ENCODE data around the gene KDM2B.
A peak's percentile ranks its signal among the peaks of the same experiment; 100 is the strongest.

KDM2B gene

GRCh38 chr12:121465921-121466793 is 114.7 kb downstream of the KDM2B start:
- DNase-seq: peak in 4 of 51 donors; percentile 8 to 16 (median 13)

GRCh38 chr12:121464331-121464730 is 116.5 kb downstream of the KDM2B start:
- no peak for DNase-seq

- peak in 4 of 51 donors; percentile 12 to 20 (median 16) for DNase-seq
Measured at GRCh38 chr12:121461048-121461447, 119.8 kb downstream of the KDM2B start.

GRCh38 chr12:121456551-121456950 is 124.3 kb downstream of the KDM2B start:
- no peak for DNase-seq

- no peak for DNase-seq
Measured at GRCh38 chr12:121455766-121456420, 124.9 kb downstream of the KDM2B start.

GRCh38 chr12:121454921-121455320 is 125.9 kb downstream of the KDM2B start:
- no peak for DNase-seq

GRCh38 chr12:121453629-121454028 is 127.2 kb downstream of the KDM2B start:
- no peak for DNase-seq

GRCh38 chr12:121452985-121453360 is 127.8 kb downstream of the KDM2B start:
- no peak for DNase-seq

- no peak for DNase-seq
Measured at GRCh38 chr12:121452340-121452984, 128.4 kb downstream of the KDM2B start.

GRCh38 chr12:121451961-121452339 is 128.9 kb downstream of the KDM2B start:
- no peak for DNase-seq

- DNase-seq: no peak
Measured at GRCh38 chr12:121448771-121449315, 132.0 kb downstream of the KDM2B start.

GRCh38 chr12:121446750-121447149 is 134.1 kb downstream of the KDM2B start:
- no peak for DNase-seq

GRCh38 chr12:121444842-121445202 is 136.0 kb downstream of the KDM2B start:
- DNase-seq: peak in 1 of 51 donors; percentile 61

- DNase-seq: peak in 17 of 51 donors; percentile 17 to 61 (median 35)
Measured at GRCh38 chr12:121443911-121444841, 136.6 kb downstream of the KDM2B start.

GRCh38 chr12:121443193-121443870 is 137.5 kb downstream of the KDM2B start:
- DNase-seq: peak in 49 of 51 donors; percentile 24 to 92 (median 70)

GRCh38 chr12:121442028-121442948 is 138.5 kb downstream of the KDM2B start:
- no peak for DNase-seq

- DNase-seq: no peak
Measured at GRCh38 chr12:121441555-121441954, 139.3 kb downstream of the KDM2B start.

GRCh38 chr12:121440768-121441167 is 140.1 kb downstream of the KDM2B start:
- DNase-seq: no peak

GRCh38 chr12:121439715-121440114 is 141.1 kb downstream of the KDM2B start:
- DNase-seq: no peak

Measured in hypothalamus (tissue), 51 donors.